Measurements from ENCODE around the gene AARS1.
"Not testable (repeated sequence)": the region's sequence is repeated elsewhere in the genome, so short reads cannot be mapped to it uniquely, and the experiment has no call there.

The AARS1 gene

GRCh38 chr16:70289229-70290094 is at the start of gene AARS1:
AARS1 (minus strand) TSS chr16:70289506; CDS start chr16:70282763, 6,743 bp downstream.
- peak; percentile 66 to 88 for DNase-seq

DNA sequence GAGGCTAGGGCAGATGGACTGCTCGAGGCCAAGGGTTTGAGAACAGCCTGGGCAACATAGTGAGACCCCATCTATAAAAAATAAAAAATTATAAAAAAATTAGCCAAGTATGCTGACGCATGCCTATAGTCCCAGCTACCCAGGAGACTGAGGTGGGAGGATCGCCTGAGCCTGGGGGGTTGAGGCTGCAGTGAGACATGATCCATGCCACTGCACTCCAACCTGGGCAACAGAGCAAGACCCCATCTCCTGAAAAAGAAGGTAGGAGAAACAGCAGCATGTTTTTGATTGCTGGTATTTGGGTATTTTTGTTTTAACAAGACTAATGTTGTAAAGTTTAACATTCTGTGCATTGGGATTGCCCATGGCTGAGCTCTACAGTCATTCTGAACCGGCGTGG is 48.5 kb upstream of the AARS1 start:
- DNase-seq: no peak

DNA sequence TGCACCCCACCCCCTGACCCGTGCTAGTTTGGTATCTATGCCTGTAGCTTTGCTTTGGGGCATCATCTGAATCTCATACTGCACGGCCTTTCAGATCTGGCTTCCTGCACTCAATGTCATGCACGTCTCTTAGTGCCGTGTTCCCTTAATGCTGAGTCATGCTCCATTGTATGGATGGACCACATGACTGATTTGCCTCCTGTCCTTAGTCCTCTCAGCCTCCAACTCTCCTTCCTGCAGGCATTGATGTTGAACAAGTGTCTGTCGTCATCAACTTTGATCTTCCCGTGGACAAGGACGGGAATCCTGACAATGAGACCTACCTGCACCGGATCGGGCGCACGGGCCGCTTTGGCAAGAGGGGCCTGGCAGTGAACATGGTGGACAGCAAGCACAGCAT is 43.4 kb upstream of the AARS1 start:
- DNase-seq: not testable (repeated sequence)

DNA sequence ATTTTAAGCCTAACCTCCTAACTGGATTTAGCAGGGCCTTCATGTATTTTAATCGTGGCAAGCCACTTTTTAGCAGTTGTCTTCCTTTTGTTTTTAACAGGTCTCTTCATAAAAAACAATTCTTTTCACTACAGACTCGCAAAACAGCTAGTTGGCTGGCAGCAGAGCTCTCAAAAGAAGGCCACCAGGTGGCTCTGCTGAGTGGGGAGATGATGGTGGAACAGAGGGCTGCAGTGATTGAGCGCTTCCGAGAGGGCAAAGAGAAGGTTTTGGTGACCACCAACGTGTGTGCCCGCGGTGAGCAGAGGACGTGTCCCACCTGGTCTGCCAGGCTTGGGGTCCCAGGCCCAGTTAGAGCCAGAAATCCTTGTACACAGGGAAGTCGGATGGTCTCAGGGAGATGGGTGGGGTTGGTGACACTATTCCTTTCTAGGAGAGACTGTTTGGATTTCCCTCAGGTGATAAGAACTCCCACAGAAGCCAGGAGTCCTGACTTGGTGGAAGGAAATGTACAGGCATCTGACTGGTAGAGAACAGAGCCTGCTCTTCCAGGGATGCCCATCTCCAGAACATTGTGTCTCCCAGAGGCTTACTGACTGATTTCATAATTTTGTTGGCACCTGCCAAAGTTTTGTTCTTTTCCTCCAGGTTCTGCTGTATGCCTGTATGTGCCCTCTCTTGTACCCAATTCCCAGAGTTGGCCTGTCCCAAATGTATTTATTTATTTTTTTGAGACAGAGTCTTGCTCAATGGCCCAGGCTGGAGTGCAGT is 42.5 kb upstream of the AARS1 start:
- DNase-seq: no peak

GRCh38 chr16:70331091-70331490 is 41.8 kb upstream of the AARS1 start:
- DNase-seq: no peak

GRCh38 chr16:70324998-70325747 is 35.9 kb upstream of the AARS1 start:
- DNase-seq: no peak

GRCh38 chr16:70320121-70320520 is 30.8 kb upstream of the AARS1 start:
- DNase-seq: no peak

DNA sequence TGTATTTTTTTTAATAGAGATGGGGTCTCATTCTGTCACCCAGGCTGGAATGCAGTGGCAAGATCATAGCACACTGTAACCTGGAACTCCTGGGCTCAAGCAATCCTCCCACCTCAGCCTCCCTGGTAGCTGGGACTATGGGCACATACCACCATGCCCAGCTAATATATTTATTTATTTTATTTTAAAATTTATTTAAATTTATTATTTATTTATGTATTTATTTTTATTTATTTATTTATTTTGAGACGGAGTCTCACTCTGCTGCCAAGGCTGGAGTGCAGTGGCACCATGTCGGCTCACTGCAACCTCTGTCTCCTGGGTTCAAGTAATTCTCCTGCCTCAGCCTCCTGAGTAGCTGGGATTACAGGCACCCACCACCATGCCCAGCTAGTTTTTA is 18.4 kb upstream of the AARS1 start:
- DNase-seq: not testable (repeated sequence)

DNA sequence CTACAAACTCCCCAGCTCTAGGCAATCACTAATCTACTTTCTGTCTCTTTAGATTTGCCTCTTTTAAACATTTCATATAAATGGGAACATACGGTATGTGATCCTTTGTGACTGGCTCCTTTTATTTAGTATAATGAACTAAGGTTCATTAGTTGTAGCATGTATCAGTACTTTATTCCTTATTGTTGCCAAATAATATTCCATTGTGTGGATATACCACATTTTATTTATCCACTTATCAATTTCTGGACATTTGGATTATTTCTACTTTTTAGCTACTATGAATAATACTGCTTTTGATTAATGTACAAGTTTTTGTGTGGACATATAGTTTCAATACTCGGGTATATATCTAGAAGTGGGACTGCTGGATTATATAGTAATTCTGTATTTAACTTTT is 17.6 kb upstream of the AARS1 start:
- DNase-seq: no peak

GRCh38 chr16:70304892-70305448 is 15.7 kb upstream of the AARS1 start:
- DNase-seq: no peak

GRCh38 chr16:70302745-70303144 is 13.4 kb upstream of the AARS1 start:
- DNase-seq: no peak

- DNase-seq: no peak
Measured at GRCh38 chr16:70301121-70301520, 11.8 kb upstream of the AARS1 start.

DNA sequence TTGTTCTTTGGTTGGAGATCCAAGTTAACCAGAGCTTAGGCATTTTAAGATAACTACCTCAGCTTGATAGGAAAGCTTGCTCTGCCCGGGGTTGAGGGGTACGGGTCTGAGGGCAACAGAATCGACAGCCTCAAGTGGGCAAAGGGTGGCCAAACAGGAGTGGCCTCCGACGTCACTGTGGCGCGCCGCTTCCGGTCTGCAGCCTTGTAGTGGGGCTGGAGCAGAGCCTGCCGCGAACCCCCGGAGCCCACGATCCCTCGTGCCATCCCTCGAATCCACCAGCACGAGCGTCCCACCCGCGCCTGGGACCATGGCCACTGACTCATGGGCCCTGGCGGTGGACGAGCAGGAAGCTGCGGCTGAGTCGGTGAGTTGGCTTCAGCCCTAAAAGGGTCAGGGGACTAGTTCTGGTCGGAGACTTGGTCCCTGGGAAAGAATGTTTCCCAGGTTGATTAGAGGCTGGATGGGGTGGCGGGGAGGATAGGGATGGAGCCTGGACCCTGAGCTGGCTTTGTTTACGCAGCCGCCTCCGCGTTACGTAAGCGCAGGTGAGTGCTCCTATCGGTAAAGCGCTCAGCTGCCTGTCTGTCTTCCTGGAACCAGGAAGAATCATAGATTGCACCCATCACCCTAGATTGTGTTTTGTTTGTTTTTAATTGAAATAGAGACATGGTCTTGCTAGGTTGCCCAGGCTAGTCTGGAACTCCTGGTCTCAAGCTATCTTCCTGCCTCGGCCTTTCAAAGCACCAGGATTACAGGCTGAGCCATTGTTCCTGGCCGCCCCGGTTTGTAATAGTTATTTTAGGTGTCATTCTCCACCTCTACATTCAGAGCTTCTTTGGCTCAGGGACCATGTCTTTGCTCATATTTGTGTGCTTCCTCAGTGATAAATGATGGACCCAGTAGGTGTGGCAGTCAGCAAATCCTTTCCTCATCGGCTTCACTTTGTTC is 10.0 kb upstream of the AARS1 start, which contains the start of gene DDX19B:
Gene DDX19B, plus strand, starts transcription at position 199 of the 951 bp plus-strand sequence. Its CDS starts 112 bp downstream, at position 311.
- peak; percentile 0 to 27 for DNase-seq

DNA sequence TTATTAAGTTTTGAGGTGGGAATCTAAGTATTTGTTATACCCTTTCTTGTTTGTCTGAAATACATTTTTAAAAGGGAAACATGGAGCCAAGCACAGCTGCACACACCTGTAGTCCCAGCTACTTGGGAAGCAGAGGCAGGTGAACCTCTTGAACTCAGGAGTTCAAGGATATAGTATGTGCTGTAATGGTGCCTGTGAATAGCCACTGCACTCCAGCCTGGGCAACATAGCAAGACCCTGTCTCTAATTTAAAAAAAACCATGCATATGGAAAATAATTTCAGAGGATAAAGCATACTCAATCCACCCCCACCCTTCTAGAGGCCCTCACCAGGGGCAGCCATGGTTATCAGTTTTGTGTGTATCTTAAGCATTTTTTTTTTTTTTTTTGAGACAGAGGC is 6.3 kb upstream of the AARS1 start:
- no peak for DNase-seq

DNA sequence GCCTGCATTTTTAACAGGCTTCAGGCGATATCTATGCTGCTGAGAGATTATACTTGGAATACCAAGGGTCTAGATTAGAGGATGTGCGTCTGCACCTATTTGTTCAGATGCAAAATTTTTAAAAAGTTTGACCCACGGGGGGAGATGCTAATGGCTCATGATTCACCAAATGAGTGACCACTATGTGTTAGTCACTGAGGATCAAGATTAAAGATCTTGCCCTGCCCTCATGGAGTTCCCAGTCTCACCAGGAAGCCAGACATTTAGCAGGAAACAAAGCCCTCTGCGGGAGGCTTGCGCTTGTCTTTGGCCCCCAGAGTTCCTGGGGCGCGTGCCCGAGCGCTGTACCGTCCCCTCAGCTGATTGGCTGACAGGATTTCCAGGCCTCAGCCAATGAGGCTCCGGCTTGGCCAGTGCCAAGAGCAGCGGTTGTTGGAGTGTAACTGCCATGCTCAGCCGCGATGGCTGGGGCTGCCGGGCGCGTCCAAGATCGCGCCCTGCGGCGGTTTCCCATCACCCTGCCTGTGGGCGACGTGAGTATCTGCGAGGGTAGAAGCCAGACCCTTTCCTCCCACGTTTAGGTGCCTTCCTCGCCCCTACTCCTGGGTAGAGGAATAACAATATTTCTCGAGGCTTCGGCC is 5.2 kb upstream of the AARS1 start:
- DNase-seq: no peak

- DNase-seq: not testable (repeated sequence)
Measured at GRCh38 chr16:70292148-70292547, 2.8 kb upstream of the AARS1 start.

DNA sequence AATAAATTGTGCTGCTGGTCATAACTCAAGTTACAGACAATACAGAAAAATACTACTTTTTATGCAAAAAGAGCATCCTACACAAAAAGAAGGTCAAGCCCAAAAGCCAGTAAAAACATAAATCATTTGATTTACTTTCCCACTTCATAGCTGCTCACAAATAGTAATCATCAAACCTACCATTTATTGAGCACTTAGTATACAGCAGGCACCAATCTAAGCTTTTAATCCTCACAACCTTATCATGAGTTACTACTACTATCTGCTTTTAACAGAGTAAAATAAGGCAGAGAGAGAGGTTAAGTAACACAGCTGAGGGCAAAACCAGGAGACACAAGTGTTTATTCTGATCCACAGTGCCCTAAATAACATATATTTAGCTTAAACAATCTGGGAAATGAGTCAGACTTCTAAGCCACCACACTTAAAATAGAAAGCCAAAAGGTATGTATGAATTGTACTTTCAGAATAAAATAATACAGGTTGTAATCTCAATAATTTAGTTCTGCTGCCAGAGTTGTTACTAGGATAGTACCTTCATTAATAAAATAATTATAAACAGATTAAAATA is 1.7 kb upstream of the AARS1 start:
- no peak for DNase-seq

GRCh38 chr16:70287304-70287971 is 1.9 kb downstream of the AARS1 start:
- DNase-seq: not testable (repeated sequence)

- no peak for DNase-seq
Measured at GRCh38 chr16:70276392-70276791, 12.9 kb downstream of the AARS1 start.

DNA sequence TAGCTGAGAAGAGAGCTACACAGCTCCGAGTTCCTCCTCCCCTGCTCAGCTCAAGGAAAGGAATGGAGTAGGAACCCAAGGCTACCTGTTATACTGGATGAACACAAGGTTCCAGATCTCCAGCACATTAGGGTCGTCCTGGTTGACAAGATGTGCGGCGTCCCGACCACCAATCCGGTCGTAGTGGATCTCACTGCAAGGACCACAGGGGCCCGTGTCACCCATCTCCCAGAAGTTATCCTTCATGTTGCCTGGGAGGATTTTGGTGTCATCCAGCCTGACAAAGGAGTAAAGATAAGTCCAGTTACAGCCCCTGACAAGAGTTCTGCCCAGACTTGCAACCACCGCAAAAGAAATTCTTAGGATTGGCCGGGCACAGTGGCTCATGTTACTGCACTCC is 17.6 kb downstream of the AARS1 start:
- no peak for DNase-seq

Data from NCI-H187 (cell line).